RWPE1 (cell line): ENCODE results near the gene LRRC2.

Source experiments
- CTCF ChIA-PET: fragments of 350-600 bp; sonication (Branson Sonifier 250); formaldehyde crosslinking; extraction: SDS; loops from one replicate; lab custom pipeline; 2021; lab: Yijun Ruan, JAX
- POLR2A ChIA-PET: fragments of 400-600 bp; formaldehyde crosslinking; extraction: SDS; loops from one replicate; lab custom pipeline; 2020; ENCODE audit warnings: antibody characterized with exemption; ENCODE audit not compliant: low non-redundant PET; lab: Yijun Ruan, JAX
- DNase-seq: peaks from one replicate; pipeline ENCODE4 v3.0.0; 2012; ENCODE audit warnings: low spot score
- H3K27ac ChIP-seq: fragments of 450-650 bp; 2 replicates; pipeline ENCODE4 v1.5.1; 2017
- CTCF ChIP-seq: fragments of 450-650 bp; conservative IDR thresholded peaks from 2 replicates; pipeline ENCODE4 v1.5.1; 2017; ENCODE audit warnings: low read depth, mild to moderate bottlenecking

The LRRC2 gene

GRCh38 chr3:46537779-46538178 lies 28.3 kb downstream of the LRRC2 start:
- H3K27ac ChIP-seq = no peak overlapping the region
- TF ChIP-seq CTCF = no peak
- no peak for DNase-seq
- POLR2A ChIA-PET = no interaction called here
- CTCF ChIA-PET = interaction anchor here (0.5 kb wide), 1 partner anchor 45 kb away, joined by 3 read pairs; no protein-coding TSS in a partner anchor

DNA sequence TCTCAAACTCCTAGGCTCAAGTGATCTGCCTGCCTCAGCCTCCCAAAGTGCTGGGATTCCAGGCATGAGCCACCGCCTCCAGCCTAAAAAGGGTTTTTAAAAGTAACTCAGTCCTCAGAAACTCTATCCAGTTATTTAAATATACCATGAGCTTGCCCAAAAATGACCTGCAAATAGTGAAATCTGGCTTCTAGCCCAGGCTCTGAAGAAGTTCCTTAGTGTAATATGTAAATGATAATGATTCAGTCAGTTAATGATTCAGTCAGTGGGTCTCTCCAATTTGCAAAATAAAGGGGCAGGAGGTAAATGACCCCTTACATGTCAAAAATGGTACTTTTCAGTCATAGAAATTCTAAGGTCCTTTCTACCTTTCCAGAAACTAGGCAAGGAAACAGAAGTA lies 28.8 kb downstream of the LRRC2 start:
- CTCF ChIA-PET = no interaction called here
- DNase-seq = no peak
- POLR2A ChIA-PET = no interaction called here
- no peak overlapping the region for H3K27ac ChIP-seq
- no peak for TF ChIP-seq CTCF

DNA sequence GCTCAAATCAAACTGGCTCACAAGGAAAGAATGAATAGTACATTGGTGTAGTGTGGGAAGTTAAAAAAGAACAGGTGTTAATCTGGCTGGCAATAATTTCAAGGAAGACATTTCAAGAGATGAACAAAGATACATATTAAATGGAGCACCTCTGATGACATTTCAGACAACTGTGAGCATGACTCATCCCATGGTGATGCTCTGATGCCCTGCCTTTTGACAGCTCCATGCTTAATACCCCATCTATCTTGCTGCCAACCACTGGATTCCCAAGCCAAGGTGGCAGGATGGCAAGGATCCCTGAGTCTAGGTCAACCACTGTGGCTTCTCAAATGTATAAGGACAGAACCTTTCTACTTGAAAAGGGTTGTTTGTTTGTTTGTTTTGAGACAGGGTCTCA lies 29.3 kb downstream of the LRRC2 start:
- ChIA-PET CTCF (no interaction called here), POLR2A (no interaction called here)
- H3K27ac ChIP-seq = no peak overlapping the region
- TF ChIP-seq CTCF = no peak
- DNase-seq = no peak

DNA sequence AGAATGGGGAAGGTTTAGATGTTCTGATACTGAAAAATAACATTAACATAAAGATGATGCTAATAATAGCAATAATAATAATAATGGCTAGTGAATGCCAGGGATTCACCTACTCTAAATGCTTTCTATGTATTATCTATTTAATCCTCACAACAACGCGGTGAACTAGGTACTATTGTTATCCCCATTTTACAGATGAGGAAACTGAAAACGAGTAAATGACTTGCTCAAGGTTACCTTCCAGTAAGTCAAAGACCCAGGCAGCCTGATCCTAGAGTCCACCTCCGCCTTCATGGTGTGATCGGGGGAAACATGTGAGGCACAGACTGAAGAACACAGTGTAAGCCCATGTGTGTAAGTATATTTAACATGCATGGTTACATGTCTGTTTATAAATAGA lies 30.4 kb downstream of the LRRC2 start:
- no peak for DNase-seq
- no peak for TF ChIP-seq CTCF
- CTCF ChIA-PET = no interaction called here

DNA sequence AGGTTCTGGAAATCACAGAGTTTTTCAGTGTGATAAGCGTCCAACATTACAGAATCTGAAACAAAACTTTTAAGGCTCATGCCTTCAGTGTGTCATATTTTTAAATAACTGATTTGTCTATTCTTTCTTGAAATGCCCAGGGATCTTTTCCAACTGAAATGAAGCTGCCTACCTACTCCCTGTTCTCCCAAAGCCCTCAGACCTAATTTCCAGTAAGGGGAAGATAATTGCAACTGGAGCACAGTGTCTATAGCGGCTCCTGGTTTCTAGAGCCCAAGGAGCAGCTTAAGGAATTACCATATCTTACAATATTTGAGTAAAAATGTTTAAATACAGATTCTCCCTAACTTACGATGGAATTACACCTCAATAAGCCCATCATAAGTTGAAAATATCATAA lies 33.0 kb downstream of the LRRC2 start:
- no peak for TF ChIP-seq CTCF
- H3K27ac ChIP-seq = no peak overlapping the region
- POLR2A ChIA-PET = no interaction called here
- DNase-seq = no peak
- CTCF ChIA-PET = no interaction called here

More for the DNA sequence above, 30.4 kb downstream of the LRRC2 start:
- POLR2A ChIA-PET = no interaction called here
- H3K27ac ChIP-seq = no peak overlapping the region

- DNase-seq = no peak
- H3K27ac ChIP-seq = no peak overlapping the region
- TF ChIP-seq CTCF = no peak
- CTCF ChIA-PET = no interaction called here
- POLR2A ChIA-PET = no interaction called here
Measured at GRCh38 chr3:46527239-46527638, 38.9 kb downstream of the LRRC2 start.

- TF ChIP-seq CTCF = no peak
- no peak for DNase-seq
- ChIA-PET POLR2A (no interaction called here), CTCF (no interaction called here)
- no peak overlapping the region for H3K27ac ChIP-seq
Measured at GRCh38 chr3:46524832-46525231, 41.3 kb downstream of the LRRC2 start.
